ENCODE measurements around the gene TUBA4A.

The TUBA4A gene

DNA sequence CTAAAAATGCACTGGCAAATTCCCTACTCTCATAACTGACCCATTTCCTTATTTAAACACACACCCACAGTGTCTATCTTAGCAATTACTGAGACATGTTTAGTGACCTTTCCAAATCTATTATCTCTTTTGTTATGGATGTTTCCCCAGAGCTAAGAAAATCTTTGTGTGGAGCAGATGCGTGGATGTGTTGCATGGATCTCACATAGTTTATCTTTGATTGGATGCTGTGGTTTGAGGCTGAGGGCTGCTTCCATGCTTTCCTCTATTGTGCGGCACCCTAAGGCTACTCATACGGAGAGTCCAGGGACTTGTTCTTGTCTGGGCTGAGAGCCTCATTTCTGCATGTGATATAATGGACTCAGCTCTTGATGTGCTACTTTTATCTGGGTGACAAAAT lies 19.4 kb downstream of the TUBA4A start:
- DNase-seq (ENCODE audit: low read depth), result no peak

DNA sequence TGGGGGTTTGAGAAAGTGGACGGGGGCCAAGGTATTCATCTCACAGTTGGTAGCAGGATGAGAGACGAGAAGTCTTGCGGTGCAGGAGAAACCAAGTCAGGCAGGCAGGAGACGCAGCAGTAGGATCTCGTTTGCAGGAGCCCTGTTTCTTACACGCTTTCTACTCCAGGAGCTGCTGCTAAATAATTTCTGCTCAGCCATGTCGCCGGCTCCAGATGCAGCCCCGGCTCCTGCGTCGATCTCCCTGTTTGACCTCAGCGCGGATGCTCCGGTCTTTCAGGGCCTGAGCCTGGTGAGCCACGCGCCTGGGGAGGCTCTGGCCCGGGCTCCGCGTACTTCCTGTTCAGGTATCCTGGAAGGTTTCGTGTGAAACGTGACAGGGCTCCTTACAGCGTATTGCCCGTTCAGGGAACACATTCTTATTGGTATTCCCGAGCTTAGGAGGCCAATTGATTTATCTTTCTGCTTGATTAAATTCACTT lies 23.6 kb downstream of the TUBA4A start:
- no peak for DNase-seq (ENCODE audit: low read depth)

DNA sequence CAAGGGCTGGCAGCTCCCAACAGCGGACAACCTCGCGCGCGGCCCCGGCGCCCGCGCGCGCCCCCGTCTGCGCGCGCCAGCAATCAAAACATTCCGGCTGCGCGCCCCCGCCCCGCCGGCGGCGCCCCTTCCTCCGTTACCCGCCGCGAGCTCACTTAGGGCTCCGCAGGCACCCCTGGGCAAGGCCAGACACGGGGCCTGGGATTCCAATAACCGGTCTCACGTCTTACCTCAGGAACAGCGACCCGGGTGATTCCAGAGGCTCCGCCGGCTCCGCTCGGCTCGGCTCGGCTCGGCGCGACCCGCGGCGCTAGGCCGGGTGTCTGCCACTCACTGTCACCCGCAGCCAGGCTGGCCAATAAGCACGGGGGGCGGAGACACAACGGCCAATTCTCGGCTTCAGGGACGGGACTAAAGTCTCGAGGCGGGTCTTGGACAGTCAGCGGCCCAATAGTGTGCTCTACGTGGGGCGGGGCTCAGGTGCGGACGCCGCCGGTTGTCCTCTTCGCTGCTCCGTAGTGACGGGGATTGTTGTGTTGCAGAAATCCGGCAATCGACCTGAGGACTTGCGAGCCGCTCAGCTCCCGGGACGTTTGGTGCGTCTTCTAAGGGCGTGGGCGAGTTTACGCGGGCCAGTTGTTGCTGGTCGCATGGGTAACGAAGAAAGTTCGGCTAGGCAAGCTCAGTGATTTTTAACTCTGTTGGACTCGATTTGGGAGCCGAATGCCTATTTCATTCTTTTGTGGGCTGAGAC lies 24.2 kb downstream of the TUBA4A start, which contains the start of the genes ANKZF1 and ATG9A:
Gene ANKZF1, plus strand, starts transcription at position 502 of the 754 bp plus-strand sequence. CDS start 452 bp downstream, outside the sequence.
Gene ATG9A, minus strand, starts transcription at position 332 of the 754 bp plus-strand sequence. CDS start 1,612 bp downstream, outside the sequence.
- peak; percentile 95 for DNase-seq (ENCODE audit: low read depth)

DNA sequence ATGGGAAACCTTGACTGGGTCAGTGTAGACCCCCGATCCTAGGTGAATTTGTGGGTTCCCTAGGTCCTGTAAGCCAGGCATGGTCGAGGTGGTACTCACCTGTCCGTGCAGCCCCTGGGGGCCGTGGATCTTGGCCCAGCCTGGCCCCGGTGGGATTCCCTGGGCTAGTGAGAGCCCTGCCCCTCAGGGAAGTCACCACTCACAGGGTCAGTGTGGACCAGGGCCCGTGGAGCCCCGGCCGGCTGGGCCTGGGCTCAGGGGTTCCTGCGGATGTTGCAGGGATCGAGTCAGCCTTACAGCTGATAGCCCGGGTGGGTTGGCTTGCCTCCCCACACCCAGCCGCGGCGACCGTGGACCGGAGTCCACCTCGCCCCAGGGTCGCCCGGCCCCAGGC lies 24.8 kb downstream of the TUBA4A start:
- DNase-seq (ENCODE audit: low read depth), result no peak

DNA sequence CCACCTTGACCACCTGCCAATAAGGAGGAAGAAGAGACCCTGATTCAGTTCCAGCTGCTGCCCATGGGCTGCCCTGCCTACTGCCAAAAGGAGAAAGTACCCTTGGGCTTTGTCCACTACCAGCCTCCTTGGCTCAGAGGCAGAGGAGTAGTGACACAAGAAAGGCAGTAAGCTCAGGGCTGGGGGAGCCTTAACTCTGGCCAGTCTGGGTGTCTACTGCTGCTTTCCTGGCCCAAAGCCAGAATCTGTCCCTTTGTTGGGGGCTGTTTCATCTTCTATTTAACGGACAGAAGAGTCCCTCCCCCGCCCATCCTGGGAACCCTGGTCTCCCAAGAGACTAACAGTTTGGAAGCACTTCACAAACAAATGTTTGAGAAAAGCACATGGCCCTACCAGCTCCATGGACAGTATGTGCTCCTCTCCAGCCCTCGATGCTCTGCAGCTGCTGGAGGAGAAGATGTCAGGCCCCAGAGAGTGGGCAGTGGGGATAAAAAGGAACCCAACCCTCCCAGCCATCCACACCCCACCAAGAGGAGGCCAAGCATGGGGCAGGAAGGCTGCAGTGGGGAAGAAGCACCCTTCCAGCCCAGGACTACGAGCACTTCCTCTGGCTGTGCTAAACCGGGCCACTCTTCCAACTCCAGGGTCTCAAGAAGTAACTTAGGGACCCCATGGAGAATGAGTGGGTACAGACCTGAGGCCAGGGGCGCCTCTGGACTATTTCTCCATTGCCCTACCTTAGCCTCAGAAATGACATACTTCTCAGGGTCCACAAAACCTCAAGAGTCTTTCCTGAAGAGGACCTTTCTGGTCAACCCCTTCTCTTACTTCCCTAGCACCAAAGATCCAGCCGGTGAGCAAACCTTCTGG lies 25.4 kb downstream of the TUBA4A start:
- DNase-seq (ENCODE audit: low read depth), result no peak

DNA sequence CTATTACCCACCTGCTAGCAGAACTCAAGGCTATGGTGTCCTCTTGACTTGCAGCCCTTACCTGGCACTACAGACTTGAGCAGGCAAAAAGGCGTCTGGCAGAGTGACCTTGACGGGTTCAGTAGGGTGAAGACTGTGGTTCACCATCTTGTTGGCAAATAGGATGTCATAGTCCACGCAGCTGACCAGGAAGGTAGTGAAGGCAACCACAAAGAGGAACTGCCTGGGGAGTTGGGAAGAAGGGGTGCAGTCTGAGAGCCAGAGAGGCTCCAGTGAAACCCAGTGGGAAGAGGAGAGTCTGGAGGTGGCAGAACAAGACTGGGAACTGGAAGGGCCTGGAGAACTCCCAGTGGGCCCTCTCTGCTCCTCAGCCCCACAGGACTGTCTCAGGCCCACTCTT lies 28.4 kb downstream of the TUBA4A start:
- DNase-seq (ENCODE audit: low read depth), result no peak

DNA sequence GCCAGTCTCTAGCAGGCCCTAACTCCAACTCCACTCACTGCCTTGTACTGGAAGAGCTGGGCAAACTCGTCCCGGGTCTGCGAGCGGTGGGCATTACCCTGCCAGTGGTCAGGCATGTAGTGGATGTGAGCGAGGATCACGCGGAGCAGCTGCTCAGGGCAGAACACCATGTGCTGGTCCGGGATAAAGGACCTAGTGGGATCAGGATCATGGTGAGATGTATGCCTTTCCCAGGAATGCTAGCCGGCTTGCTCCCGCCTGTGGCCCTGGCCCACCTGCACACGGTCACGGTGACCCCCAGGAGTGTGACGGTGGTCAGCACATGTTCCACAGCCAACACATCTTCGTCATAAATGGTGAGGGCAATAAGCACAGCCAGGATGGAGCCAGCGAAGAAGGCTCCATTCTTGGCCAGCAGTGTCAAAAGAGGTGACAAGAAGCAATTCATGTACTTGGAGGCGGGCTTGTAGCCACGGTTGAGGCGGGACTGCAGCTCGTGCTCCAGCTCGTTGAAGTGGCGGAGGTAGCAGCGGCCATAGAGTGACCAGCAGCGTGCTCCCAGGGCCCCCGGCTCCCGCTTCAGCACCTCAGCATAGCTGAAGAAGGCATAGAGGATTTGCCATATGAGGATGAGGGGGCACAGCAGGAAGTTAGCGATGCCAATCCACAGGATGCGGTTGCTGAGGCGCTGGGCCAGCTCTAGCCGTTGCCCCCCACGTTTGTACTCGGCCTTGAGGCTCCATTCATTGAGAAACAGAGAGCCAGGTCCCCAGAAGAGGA lies 29.7 kb downstream of the TUBA4A start:
- no peak for DNase-seq (ENCODE audit: low read depth)

DNA sequence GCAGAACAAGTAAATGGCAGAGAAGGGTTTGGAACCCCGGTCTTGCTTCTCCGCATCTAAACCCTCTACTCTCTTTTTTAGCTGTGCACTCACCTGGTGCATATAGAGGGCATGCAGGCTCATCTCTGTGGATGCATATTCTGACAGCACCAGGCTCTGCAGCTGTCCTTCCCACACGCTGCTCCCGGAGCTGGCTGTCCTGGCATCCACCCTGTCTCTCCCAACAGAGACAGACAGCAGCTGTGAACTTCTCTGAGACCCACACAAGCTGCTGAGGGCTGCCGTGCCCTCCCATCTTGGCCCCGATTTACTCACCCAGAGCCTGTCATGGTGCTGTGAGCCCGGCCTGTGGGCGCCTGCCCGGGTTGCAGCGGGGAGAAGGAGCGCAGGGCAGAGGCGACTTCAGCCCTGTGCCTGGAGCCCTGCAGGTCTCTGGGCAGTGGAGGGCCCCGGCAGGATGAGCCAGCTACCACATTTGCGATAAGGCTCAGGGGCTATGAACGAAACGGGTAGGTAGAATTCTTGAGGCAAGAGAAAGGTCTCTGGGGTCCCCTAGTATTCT lies 31.7 kb downstream of the TUBA4A start:
- no peak for DNase-seq (ENCODE audit: low read depth)

DNA sequence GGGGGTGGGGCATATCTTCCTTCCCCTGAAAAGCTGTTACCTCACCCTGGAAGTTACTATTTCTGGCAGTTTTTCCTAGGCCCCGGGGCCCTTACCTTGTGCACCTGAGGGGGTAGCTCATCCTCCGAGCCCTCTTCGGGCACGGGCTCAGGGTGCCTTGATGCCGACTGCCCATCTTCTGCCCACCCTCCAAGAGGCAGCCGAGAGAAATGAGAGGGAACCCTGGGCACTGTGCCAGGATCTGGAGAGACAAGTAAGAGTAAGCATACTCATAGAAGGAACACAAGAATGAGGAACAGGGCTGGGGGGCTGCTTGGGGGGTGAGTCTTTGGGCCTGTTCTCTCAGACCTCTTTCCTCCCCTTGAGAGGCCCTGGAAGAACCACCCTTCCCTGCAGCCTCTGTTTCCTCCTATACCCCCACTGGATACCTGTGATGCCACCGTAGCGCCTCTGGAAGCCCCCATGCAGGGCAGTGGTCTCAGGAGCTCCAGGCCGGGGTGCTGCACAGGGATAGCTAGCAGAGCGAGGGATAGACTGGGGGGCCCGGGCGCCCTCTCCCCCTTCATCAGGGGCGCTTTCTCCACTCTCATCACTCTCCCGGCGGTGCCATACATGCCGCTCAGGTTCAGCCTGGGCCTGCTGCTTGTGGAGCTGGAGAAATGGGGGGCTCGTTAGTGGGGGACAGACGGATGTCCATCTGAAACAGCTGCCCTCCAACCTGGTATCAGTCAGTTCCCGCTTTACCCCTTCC lies 32.9 kb downstream of the TUBA4A start:
- no peak for DNase-seq (ENCODE audit: low read depth)

DNA sequence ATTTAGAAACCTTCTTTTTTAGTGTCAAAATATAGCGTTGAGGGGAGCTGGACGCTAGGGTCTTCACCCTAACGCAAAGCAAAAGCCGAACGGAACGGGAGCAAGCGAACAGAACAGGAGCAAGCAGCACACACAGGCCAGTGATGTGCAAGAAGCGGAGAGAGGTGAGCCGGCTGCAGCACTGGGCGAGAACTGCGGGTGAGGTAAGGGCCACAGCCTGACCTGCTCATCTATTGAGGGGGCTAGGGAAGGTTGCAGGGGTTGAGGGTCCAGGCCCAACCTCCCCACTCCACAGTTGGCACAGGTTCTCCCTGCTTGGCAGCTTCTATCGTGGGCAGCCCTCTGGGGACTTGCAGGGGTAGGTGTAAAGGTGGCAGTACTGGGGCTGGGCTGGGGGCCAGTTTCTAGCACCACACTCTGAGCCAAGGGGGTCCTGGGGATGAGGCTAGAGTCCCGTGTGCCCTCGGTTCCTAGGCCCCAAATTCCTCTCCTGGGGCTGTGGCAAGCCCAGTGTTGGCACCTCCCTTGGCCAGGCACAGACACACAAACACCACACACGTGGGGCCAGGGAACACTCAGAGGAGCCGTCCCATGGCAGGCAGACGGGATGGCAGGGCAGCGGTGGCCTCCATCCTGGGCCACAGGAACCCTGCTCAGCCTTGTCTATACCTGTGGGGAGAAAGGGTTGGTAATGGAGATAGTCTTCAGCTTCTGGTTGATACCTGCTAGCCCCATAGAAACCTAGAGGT lies 33.8 kb downstream of the TUBA4A start:
- no peak for DNase-seq (ENCODE audit: low read depth)

DNA sequence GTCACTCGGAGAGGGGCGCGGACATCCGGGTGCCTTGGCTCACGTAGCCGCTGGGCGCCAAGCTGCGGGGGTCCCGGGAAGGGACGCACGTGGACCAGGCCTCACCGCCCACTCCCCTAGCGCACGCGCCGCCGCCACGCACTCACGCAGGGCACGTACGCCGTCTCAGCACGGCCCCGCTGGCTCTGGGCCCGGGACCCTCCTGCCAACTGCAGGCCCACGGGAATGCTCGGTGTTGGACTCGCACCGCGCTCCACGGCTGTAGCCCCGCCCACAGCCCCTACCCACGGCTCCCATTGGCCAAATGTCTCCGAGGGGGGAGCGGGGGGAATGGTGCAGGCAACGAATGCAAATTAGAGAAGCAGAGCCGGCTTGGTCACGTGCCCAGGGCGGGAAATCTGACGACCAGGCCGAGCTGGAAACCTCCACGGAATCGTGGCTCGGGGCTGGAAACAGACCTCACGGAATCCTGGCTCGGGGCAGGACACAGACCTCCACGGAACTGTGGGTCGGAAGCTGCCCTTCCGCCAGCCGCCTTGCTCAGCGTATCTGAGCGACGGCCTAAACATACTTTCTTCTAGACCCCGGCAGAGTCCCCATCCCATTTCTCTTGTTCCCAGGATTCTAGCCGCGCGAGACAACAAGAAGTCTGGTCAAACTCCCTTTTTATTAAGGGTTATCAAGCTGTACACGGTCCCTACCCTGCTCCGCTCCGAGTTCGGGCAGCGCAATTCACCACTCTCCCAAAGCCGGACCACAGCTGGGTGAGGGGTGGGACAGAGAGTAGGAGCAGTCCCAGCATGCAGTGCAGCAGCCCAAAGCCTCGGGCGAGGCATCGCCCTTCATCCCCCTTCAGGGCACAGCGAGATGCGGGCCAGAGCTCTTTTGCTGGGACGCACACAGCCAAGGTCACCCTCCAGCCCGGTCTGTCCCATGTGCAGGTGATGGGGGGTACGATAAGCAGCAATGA lies 34.7 kb downstream of the TUBA4A start, which contains the start of gene ABCB6:
Gene ABCB6, minus strand, starts transcription at position 227 of the 970 bp plus-strand sequence. CDS start 285 bp downstream, outside the sequence.
- peak; percentile 70 for DNase-seq (ENCODE audit: low read depth)

DNA sequence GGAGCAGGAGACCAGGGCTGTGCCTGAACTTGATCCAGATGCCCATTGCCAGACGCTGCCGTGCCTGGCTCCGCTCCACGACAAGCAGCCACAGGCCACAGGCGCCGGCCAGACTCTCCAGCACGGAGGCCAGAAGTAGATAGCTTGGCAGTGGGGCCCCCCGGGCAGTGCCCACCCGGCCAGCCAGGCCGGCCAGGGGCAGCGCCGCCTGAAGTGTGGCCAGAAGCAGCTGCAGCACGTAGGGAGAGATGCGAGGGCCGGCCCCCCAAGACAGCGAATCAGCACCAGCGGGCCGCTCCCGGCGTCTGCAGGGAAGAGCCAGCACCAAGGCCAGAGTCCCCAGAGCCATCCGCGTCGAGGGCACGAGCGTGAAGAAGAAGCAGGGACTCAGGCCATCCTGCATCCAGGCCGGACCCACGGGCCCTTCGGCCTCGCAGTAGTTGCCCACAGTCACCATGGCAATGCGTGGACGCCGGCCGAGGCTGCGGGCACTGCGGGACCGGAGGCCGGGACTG lies 35.4 kb downstream of the TUBA4A start:
- no peak for DNase-seq (ENCODE audit: low read depth)

DNA sequence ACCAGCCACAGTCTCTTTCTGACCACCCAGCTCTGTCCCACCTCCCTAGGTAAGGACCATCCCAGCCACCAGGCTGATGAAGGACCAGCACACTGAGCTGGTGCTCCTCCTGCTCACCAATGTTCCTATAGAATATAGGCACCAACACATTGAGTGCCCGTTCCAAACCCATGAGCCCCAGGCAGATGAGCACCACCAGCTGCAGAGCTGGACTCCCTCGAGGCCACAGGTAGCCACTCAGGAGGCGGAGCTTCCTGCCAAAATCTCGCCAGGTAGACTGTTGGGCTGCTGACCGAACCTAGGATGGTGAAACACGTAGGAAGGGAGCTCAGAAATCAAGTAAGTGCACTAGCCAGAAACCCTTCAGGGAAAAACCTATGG lies 37.2 kb downstream of the TUBA4A start:
- DNase-seq (ENCODE audit: low read depth), result no peak

DNA sequence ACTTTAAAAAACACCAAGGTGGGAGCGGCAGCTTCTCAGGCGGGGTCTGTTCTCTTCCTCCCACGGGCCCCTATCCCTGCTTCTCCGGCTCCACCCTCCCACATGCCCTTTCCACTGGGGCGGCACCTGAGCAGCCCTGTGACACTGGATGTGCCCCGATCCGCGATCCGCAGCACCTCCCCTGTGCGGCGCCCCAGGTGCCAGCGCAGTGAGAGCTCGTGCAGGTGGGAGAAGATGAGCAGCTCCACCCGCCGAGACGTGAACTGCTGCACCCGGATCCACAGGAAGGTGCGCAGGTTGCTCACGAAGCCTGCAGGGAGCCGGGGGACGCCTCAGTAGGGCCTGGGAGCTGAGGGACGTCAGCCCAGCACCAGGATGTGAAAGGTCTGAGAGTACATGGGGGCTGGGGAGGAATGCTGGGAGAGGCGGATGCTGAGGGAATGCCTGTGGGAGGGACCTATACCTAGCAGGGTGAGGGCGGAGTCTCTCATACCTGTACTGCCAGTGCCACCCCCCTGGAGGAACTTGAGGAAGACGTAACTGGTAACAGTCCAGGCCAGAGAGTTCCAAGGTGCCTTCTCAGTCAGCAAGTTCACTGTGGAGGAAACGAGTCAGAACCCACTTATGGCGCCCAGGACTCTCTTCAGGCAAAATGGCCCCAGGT lies 37.7 kb downstream of the TUBA4A start:
- DNase-seq (ENCODE audit: low read depth), result no peak

DNA sequence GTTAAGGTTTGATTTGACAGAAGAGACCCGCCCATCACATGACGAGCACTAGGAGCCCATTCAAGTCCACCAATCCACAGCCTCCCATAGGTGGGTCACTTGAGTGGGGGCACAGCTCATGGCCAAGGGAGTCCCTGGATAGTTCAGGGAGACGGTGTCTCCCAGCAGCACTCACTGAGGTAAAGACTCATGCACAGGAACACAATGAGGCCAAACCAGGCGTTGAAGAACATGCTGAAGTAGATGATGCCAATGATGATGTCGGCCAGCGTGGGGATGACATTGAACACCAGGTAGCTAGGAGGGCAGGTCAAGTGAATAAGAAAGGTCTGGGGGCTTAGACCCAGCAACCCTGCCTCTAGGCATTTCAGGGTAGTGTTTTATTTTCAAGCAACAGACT lies 38.9 kb downstream of the TUBA4A start:
- DNase-seq (ENCODE audit: low read depth), result no peak

DNA sequence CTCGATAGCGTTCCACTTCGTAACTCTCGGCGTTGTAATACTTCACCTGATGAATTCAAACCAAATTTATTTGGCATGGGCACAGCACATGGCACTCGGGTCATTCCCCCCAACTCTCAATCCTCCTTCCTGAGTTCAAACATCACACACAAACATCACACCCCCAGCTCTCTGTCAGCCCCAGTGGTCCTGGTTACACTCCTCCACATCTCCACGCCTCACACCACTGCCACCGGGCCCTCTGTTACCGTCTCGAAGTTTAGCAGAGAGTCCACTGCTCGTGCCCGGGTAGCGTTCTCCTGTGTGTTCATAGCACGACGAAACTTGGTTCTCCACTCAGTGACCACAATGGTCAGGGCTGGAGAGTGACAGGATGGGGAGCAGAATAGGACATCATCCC lies 39.6 kb downstream of the TUBA4A start:
- DNase-seq (ENCODE audit: low read depth), result no peak

DNA sequence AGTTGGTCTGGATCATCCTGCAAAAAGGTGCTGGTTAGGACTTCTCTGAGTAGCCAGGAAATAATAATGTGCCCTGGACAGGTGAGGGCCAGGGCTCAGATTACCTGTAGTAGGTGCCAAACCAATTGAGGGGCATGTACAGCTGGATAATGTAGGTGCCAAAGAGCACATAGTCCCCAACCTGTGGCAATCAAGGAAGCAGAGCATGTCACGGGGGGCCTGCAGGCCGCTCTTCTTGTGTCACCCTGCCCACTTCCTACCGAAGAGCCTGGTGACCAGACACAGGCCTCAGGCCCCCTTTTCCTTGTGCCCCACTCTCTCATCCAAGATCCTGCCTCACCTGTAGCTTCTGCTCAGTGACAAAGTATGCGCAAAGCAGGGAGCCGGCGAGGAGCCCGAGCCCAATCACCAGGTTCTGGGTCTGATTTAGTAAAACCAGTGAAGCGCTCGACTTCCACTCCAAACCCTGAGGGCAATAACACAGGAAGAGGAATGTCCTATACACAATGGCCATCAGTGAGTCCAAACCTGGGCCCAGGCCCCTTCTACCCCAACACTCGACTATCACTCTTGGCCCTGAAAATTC lies 40.1 kb downstream of the TUBA4A start:
- DNase-seq (ENCODE audit: low read depth), result no peak

DNA sequence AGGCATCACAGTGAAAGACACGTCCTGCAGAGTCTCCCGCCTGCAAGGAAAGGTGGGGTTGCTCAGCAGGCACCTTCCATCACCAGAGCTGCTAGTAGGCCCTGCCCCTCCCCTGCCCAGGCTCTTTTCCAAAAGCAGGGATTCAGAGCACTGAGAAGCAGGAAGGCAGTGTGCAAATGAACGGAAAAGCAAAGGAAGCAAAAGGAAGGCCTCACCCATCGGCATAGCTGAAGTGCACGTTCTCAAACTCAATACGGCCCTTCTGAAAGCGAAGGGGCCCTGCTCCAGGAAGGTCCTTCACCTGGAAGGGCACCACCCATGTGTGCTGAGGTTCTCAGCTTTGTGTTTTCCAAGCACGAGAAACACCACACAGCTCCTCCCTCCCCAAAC lies 40.7 kb downstream of the TUBA4A start:
- no peak for DNase-seq (ENCODE audit: low read depth)

Data from stimulated activated CD8-positive, alpha-beta memory T cell treated with anti-CD3 and anti-CD28 coated beads, Interleukin-15, amount 100 ng/mL, for 1 hour (primary cell).